GM10266 (cell line): Measurements from ENCODE around the gene METTL9.
"Not testable (repeated sequence)": the region's sequence is repeated elsewhere in the genome, so short reads cannot be mapped to it uniquely, and the experiment has no call there.

Experiments used
- DNase-seq: peaks from one replicate; pipeline ENCODE4 v3.0.0; 2012; ENCODE audit errors: extremely low spot score
- TF ChIP-seq, protein P1 (sequence below): IDR thresholded peaks from 2 replicates; pipeline ENCODE4 v1.5.1; 2012; ENCODE audit warnings: mild to moderate bottlenecking, low read depth; ENCODE audit not compliant: control insufficient read depth, insufficient read depth; ENCODE audit errors: missing control alignments

The METTL9 gene

DNA sequence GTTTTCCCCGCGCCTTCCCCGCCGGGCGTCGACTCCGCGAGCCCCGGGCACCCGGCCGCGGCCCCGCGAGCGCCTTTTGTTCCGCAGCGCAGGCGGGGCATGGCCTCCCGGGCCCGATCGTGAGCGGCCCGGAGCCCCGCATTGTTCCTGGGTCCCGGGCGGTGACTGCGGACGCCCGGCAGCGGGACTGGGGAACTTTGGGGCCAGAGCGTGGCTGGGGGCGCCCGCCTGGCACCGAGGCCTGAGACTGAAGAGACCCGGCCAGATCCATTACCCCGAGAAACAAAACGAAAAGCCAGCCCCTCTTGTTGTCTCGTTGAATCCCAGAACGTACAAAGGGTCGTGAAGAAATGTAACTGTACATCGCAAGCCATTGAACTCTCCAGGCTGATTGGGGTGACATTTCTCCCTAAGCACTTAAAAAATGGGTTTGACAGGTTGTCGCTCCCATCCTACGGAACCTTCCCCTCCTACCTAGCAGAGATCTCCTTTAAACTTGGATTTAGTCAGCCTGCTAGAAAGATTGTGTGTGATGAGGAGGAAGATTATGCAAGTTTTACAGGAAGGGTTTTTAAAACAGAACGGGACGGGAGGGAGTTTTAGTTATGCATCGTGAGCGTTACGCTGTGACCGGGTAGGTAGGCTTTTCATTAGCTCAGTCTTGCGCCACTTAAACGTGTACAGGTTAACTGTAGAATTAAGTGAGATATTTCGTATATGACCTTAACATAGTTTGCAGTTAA, 825 bp downstream of the METTL9 start:
- TF ChIP-seq, protein P1, sequence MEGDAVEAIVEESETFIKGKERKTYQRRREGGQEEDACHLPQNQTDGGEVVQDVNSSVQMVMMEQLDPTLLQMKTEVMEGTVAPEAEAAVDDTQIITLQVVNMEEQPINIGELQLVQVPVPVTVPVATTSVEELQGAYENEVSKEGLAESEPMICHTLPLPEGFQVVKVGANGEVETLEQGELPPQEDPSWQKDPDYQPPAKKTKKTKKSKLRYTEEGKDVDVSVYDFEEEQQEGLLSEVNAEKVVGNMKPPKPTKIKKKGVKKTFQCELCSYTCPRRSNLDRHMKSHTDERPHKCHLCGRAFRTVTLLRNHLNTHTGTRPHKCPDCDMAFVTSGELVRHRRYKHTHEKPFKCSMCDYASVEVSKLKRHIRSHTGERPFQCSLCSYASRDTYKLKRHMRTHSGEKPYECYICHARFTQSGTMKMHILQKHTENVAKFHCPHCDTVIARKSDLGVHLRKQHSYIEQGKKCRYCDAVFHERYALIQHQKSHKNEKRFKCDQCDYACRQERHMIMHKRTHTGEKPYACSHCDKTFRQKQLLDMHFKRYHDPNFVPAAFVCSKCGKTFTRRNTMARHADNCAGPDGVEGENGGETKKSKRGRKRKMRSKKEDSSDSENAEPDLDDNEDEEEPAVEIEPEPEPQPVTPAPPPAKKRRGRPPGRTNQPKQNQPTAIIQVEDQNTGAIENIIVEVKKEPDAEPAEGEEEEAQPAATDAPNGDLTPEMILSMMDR, result no peak
- DNase-seq, result peak; percentile 26

DNA sequence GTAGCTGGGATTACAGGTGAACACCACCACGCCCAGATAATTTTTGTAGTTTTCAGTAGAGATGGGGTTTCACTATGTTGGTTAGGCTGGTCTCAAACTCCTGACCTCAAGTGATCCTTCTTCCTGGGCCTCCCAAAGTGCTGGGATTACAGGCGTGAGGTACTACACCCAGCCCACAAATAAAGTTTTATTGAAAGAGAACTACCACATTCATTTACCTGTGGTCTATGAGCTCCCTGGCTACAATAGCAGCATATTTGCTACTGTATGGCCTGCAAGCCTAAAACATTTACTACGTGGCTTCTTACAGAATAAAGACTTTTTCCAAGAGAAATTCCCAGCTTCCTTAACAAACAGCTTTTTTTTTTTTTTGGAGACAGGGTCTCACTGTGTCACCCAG, 3.4 kb downstream of the METTL9 start:
- TF ChIP-seq, protein P1, result no peak
- DNase-seq, result no peak

DNA sequence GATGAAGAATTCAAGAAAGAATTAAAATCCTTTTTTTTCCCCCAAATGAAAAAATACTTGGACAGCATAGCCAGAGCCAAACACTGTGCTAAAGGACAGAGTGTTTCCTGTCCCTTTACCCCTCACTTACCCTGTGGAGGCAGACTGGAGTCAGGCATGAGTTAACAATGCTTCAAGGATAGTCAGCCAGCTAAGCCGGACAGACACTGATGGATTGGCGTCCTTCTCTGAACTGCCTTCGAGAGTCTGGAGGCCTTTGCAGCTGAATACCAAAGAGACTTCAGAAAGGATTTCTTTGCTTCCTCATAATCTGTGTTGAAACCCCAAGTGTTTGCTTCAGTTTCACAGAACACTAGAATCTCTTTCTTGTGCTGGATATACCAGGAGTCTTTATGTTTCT, 4.6 kb downstream of the METTL9 start:
- DNase-seq, result no peak
- TF ChIP-seq, protein P1, result no peak

DNA sequence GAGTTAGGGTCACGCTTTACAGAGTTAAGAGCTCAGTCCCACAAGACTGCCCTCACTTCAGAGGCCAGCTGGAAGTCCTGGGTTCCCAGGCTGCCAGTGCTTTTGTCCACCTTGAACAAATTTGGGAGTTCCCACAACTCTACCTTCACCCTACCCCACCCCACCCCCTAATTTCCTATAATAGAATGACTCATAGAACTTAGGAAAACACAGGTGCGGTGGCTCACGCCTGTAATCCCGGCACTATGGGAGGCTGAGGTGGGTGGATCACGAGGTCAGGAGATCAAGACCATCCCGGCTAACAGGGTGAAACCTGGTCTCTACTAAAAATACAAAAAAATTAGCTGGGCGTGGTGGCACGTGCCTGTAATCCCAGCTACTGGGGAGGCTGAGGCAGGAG, 6.5 kb downstream of the METTL9 start:
- DNase-seq, result not testable (repeated sequence)

DNA sequence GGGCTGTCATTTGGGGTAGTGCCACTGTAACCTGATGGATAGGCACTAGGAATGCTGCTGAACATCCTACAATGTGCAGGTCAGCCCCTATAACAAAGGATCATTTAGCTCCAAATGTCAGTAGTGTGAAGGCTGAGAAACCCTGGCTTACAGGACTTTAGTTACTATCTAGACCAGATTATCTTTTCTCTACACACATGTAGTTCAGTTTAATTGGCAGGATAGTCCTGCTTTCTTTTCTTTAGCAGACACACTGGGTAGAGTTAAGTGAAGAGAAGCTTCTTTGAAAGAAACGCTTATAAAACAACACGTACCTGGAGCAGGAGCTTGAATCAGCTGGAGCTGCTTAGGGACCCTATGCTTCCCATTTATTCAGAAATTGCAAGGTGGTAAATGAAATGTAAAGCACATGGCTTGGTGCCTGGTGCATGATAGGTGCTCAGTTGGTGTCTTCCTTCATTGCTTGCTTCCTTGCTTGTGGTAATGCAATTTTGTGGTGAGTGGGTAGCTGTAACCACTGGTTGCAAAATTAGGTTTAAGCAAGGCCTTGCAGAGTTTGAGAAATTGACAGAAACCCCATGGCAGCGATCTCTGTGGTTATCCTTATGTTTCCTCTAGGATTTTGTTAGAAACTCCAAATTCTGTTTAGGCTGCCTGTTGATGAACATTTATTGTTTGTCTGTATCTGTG, 9.4 kb downstream of the METTL9 start:
- TF ChIP-seq, protein P1, result no peak
- no peak for DNase-seq

DNA sequence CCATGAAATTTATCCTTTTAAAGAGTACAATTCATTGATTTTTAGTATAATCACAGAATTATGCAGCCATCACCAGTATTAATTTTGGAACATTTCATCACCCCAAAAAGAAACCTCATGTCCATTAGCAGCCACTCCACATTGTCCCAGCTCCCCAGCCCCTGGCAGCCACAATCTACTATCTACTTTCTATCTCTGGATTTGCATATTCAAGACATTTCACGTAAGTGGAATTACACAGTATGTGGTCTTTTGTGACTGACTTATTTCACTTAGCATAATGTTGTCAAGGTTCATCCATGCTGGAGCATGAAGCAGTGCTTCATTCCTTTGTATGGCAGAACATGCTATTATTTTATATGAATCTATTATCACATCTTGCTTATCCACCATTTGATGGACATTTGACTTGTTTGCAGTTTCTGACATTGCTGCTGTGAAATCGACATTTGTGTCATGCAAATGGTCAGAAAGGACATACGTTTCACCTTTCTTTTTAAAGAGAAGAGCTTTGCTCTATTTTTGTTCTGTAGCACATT, 10.7 kb downstream of the METTL9 start:
- DNase-seq, result no peak
- TF ChIP-seq, protein P1, result no peak

DNA sequence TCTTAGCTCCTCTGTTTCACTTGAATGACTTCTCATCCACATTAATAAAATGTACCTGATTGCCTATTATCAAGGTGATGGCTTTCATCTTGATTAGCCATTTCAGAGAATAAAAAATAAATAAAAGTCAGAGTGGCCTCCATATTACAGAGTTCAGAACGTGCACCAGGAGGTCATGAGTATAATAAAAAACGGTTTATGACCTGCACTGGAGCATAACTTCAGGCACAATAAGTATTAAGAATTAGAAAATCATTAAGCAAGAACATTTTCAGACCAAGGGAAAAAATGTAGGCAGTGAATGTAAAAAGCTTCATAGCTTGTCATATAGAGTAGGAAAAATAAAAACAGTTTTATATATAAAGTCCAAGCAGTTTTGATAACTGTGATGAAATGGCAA, 11.4 kb downstream of the METTL9 start:
- TF ChIP-seq, protein P1, result no peak
- DNase-seq, result no peak
